ENCODE data around the gene HK3.

The HK3 gene

DNA sequence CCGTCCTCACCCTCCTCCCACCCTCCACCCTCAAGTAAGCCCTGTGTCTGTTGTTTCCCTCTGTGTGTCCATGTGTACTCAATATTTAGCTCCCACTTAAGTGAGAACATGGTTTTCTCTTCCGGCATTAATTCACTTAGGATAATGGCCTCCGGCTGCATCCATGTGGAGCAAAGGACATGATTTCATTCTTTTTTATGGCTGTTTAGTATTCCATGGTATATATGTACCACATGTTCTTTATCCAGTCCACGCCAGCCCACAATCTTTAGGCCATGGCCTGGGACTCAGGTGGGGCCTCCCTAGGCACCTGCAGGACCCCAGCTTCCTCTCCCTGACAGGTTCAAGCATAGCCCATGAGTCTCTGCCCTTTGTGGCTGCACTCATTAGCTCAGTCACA is 65.9 kb downstream of the HK3 start:
- H3K27me3 ChIP-seq (ENCODE audit: insufficient read depth, low read length): peaks cover 67% of the 10 kb centered on the region
- H3K36me3 ChIP-seq (ENCODE audit: insufficient read depth, low read length): no peaks in the 10 kb centered on the region
- no peaks in the 10 kb centered on the region for H3K79me2 ChIP-seq (ENCODE audit: control insufficient read depth, insufficient read depth, low read length, unreplicated experiment)
- H3K27ac ChIP-seq (ENCODE audit: low read depth, low read length): no peak overlapping the region
- H2AFZ ChIP-seq (ENCODE audit: low read length, unreplicated experiment): no peak overlapping the region
- no peaks in the 10 kb centered on the region for H3K4me1 ChIP-seq (ENCODE audit: control insufficient read depth, insufficient read depth, low read length, unreplicated experiment)
- H3K4me3 ChIP-seq (ENCODE audit: low read depth, low read length): no peak overlapping the region

DNA sequence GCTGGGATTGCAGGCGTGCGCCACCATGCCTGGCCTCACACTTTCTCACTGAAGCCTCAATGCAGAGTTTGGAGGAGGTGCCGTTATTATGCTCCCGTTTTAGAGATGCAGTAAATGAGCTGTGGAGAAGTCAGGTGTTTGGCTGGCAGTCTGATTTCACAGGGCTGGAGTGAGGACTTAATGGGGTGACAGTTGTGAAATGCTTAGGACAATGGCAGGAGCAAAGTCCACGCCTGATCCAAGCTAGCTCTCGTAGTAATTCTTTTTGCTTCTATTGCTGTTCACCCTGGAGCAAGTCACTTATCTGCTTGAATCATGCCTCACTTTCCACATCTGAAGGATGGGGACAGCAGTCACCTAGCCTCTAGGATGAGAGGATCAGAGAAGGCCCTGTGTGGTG is 67.0 kb downstream of the HK3 start:
- Histone ChIP-seq H3K36me3 (ENCODE audit: insufficient read depth, low read length) (no peaks in the 10 kb centered on the region), H3K27ac (ENCODE audit: low read depth, low read length) (no peak overlapping the region), H3K4me1 (ENCODE audit: control insufficient read depth, insufficient read depth, low read length, unreplicated experiment) (no peaks in the 10 kb centered on the region), H3K4me3 (ENCODE audit: low read depth, low read length) (no peak overlapping the region), H3K27me3 (ENCODE audit: insufficient read depth, low read length) (peaks cover 67% of the 10 kb centered on the region), H3K79me2 (ENCODE audit: control insufficient read depth, insufficient read depth, low read length, unreplicated experiment) (no peaks in the 10 kb centered on the region), H2AFZ (ENCODE audit: low read length, unreplicated experiment) (no peak overlapping the region)

DNA sequence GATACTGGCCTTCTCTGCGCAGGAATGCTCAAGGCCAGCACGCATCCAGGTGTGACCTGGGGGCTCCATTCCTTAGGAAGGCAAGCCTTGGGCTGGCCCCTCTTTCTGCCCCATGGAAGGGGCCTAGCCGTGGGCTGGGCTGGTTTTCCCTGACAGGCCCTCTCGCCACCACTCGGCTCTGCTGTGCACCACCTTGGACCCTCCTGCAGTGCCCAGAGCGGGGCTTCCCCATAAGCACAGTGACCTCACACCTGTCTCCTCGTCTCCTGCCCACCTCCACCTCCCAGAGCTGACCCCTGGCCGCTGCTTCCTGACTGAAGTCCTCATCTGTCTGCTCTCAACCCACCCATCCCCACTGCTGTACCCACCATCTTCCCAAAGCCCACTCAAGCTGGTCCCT is 67.7 kb downstream of the HK3 start:
- no peak overlapping the region for H2AFZ ChIP-seq (ENCODE audit: low read length, unreplicated experiment)
- no peaks in the 10 kb centered on the region for H3K36me3 ChIP-seq (ENCODE audit: insufficient read depth, low read length)
- no peaks in the 10 kb centered on the region for H3K4me1 ChIP-seq (ENCODE audit: control insufficient read depth, insufficient read depth, low read length, unreplicated experiment)
- peaks cover 62% of the 10 kb centered on the region for H3K27me3 ChIP-seq (ENCODE audit: insufficient read depth, low read length)
- no peak overlapping the region for H3K27ac ChIP-seq (ENCODE audit: low read depth, low read length)
- no peaks in the 10 kb centered on the region for H3K79me2 ChIP-seq (ENCODE audit: control insufficient read depth, insufficient read depth, low read length, unreplicated experiment)
- H3K4me3 ChIP-seq (ENCODE audit: low read depth, low read length): no peak overlapping the region

DNA sequence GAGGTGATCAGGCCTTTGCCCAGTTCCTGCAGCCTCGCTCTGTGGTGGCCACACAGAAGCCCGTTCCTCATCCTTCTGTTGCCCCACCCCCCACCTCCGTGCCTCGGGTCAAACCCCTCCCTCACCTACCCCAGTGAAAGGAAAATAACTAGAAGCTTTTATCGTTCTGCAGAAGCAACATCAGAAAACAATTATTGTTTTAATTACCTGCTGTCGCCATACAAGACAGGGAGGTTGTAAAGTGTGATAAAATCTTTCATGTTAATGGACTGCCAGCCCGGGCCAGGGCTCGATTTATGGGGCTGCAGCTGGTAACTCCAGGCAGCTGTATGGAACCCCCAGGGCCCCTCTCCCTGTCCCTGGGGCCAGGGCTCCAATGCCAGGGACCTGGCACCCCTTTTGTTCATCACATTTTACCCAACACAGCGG is 68.1 kb downstream of the HK3 start:
- no peaks in the 10 kb centered on the region for H3K79me2 ChIP-seq (ENCODE audit: control insufficient read depth, insufficient read depth, low read length, unreplicated experiment)
- peaks cover 61% of the 10 kb centered on the region for H3K27me3 ChIP-seq (ENCODE audit: insufficient read depth, low read length)
- H3K27ac ChIP-seq (ENCODE audit: low read depth, low read length): no peak overlapping the region
- H3K4me1 ChIP-seq (ENCODE audit: control insufficient read depth, insufficient read depth, low read length, unreplicated experiment): no peaks in the 10 kb centered on the region
- no peak overlapping the region for H3K4me3 ChIP-seq (ENCODE audit: low read depth, low read length)
- no peaks in the 10 kb centered on the region for H3K36me3 ChIP-seq (ENCODE audit: insufficient read depth, low read length)
- H2AFZ ChIP-seq (ENCODE audit: low read length, unreplicated experiment): no peak overlapping the region

Measured in ACC112 (cell line).